Gastroesophageal sphincter (tissue), 4 donors: ENCODE results near the gene MACROD1. TPM values are rescaled to one million over a fixed set of nuclear protein-coding genes. Genes with fewer than 3 reads are reported as not detected.
"Not testable (repeated sequence)": the region's sequence is repeated elsewhere in the genome, so short reads cannot be mapped to it uniquely, and the experiment has no call there.

Experiments used
- ATAC-seq: fragments of 150-250 bp; one replicate; pipeline ENCODE4 v1.9.1; 2016; ENCODE audit warnings: mild to moderate bottlenecking, moderate library complexity
- H3K27ac ChIP-seq, 4 donors: fragments of 200-600 bp; sonication (generic) in 3 of 4; 1 replicate in 3 of 4; 2 replicates in 1 of 4; pipeline ENCODE4 v1.5.1; 2016 to 2019
- H3K27me3 ChIP-seq: fragments of 200-600 bp; sonication (generic); one replicate; pipeline ENCODE4 v1.5.1; 2019
- H3K36me3 ChIP-seq, 2 donors: fragments of 200-600 bp; sonication (generic); one replicate each; pipeline ENCODE4 v1.5.1; 2019; ENCODE audit warnings: control low read depth in 1 of 2
- H3K4me1 ChIP-seq, 3 donors: fragments of 200-600 bp; sonication (generic); 1 replicate in 2 of 3; 2 replicates in 1 of 3; pipeline ENCODE4 v1.5.1; 2016 to 2019; ENCODE audit warnings: control low read depth in 2 of 3
- H3K4me3 ChIP-seq, 2 donors: fragments of 200-600 bp; sonication (generic); one replicate each; pipeline ENCODE4 v1.5.1; 2019; ENCODE audit warnings: mild to moderate bottlenecking in 1 of 2, moderate library complexity in 1 of 2
- H3K9me3 ChIP-seq, 3 donors: fragments of 200-600 bp; sonication (generic); one replicate each; pipeline ENCODE4 v1.5.1; 2017 to 2019; ENCODE audit warnings: control low read depth in 2 of 3
- CTCF ChIP-seq, 4 experiments: fragments of 200-600 bp in 2 of 4; fragments of 450-650 bp in 2 of 4; sonication (generic) in 1 of 4; IDR thresholded peaks; one replicate each; pipeline ENCODE4 v1.5.1; 2017 to 2019; ENCODE audit warnings: antibody characterized with exemption in 4 of 4, mild to moderate bottlenecking in 2 of 4, moderate library complexity in 2 of 4
- EP300 ChIP-seq: sonication (generic); formaldehyde crosslinking; IDR thresholded peaks from one replicate; pipeline ENCODE4 v1.6.1; 2017; ENCODE audit warnings: antibody characterized with exemption, mild to moderate bottlenecking
- POLR2A ChIP-seq, 2 donors: fragments of 450-650 bp; IDR thresholded peaks; one replicate each; pipeline ENCODE4 v1.6.1; 2017; ENCODE audit warnings: antibody characterized with exemption in 2 of 2, mild to moderate bottlenecking in 2 of 2, moderate library complexity in 1 of 2
- POLR2AphosphoS5 ChIP-seq: sonication (generic); formaldehyde crosslinking; IDR thresholded peaks from one replicate; pipeline ENCODE4 v1.6.1; 2017; ENCODE audit warnings: antibody characterized with exemption
- WGBS, 2 donors: methylation state at CpG; one replicate each; pipeline ENCODE4 v1.1.5; 2018; ENCODE audit warnings: low coverage in 1 of 2; 5-methylcytosine and 5-hydroxymethylcytosine counted together
- total RNA-seq, 4 donors: library from RNA; depleted of rRNA; stranded (reverse); fragments of >200 nt; gene quantifications; one replicate each; pipeline ENCODE4 v1.1.0, GENCODE V29; 2016

The MACROD1 gene
- total RNA-seq, 4 donors from 2014 or later = 26.9 to 56.2 (median 30.4) TPM

- Histone ChIP-seq H3K4me3 (no peak overlapping the region), H3K27me3 (peaks cover 24% of the 10 kb centered on the region)
- 62 to 100% methylated on average over 1 to 2 of the region's 5 CpGs for WGBS, 2 donors
Measured at GRCh38 chr11:63970902-63971301, 195.0 kb downstream of the MACROD1 start.

GRCh38 chr11:63969461-63969860, 196.5 kb downstream of the MACROD1 start:
- Histone ChIP-seq H3K4me1 (peaks cover 0 to 4% (median 0%) of the 10 kb centered on the region in 3 donors), H3K27ac (no peak overlapping the region), H3K27me3 (peaks cover 24% of the 10 kb centered on the region), H3K36me3 (no peaks in the 10 kb centered on the region), H3K9me3 (no peaks in the 10 kb centered on the region), H3K4me3 (no peak overlapping the region)
- WGBS, 2 donors = 67 to 100% methylated on average over 1 of the region's 2 CpGs
- ATAC-seq = no peak
- no peak for TF ChIP-seq CTCF (IDR thresholded peaks at IDR 0.05)

More at GRCh38 chr11:63970902-63971301, 195.0 kb downstream of the MACROD1 start:
- TF ChIP-seq EP300 = no peak
- TF ChIP-seq POLR2A (IDR thresholded peaks at IDR 0.05) = no peak
- no peak for TF ChIP-seq CTCF (IDR thresholded peaks at IDR 0.05)
- TF ChIP-seq POLR2AphosphoS5 = no peak
- Histone ChIP-seq H3K36me3 (peaks cover 0 to 2% of the 10 kb centered on the region in 2 donors), H3K4me1 (peaks cover 0 to 13% (median 8%) of the 10 kb centered on the region in 3 donors), H3K9me3 (no peaks in the 10 kb centered on the region), H3K27ac (no peak overlapping the region)
- ATAC-seq = no peak

- Histone ChIP-seq H3K4me3 (no peak overlapping the region), H3K27me3 (peaks cover 18% of the 10 kb centered on the region), H3K27ac (no peak overlapping the region), H3K4me1 (peaks cover 0 to 8% (median 0%) of the 10 kb centered on the region in 3 donors), H3K36me3 (no peaks in the 10 kb centered on the region), H3K9me3 (no peaks in the 10 kb centered on the region)
- no peak for ATAC-seq
- TF ChIP-seq CTCF (IDR thresholded peaks at IDR 0.05) (no peak), POLR2AphosphoS5 (no peak), EP300 (no peak), POLR2A (IDR thresholded peaks at IDR 0.05) (no peak)
- 100% methylated on average over 1 of the region's 1 CpG; no CpG with 5 or more reads in 1 of the 2 donors for WGBS, 2 donors
Measured at GRCh38 chr11:63966444-63966843, 199.5 kb downstream of the MACROD1 start.

GRCh38 chr11:63963895-63964294, 202.0 kb downstream of the MACROD1 start:
- not testable (repeated sequence) for H3K27me3 ChIP-seq, H3K36me3 ChIP-seq, H3K9me3 ChIP-seq, H3K27ac ChIP-seq, H3K4me3 ChIP-seq, ATAC-seq, H3K4me1 ChIP-seq
- 92 to 100% methylated on average over 3 of the region's 4 CpGs for WGBS, 2 donors

GRCh38 chr11:63961608-63962412, 204.1 kb downstream of the MACROD1 start:
- Histone ChIP-seq H3K4me3 (no peak overlapping the region), H3K36me3 (peaks cover 0 to 13% of the 10 kb centered on the region in 2 donors), H3K4me1 (peaks cover 0 to 9% (median 0%) of the 10 kb centered on the region in 3 donors), H3K9me3 (no peaks in the 10 kb centered on the region), H3K27me3 (peaks cover 5% of the 10 kb centered on the region), H3K27ac (no peak overlapping the region)
- no peak for TF ChIP-seq POLR2A (IDR thresholded peaks at IDR 0.05)
- no peak for TF ChIP-seq CTCF (IDR thresholded peaks at IDR 0.05)
- no peak for TF ChIP-seq POLR2AphosphoS5
- TF ChIP-seq EP300 = no peak
- 24 to 27% methylated on average over 2 to 5 of the region's 19 CpGs for WGBS, 2 donors
- peak; percentile 54 for ATAC-seq
